ENCODE data around the gene CEP41.
A peak's percentile ranks its signal among the peaks of the same experiment; 100 is the strongest.

Gene CEP41

DNA sequence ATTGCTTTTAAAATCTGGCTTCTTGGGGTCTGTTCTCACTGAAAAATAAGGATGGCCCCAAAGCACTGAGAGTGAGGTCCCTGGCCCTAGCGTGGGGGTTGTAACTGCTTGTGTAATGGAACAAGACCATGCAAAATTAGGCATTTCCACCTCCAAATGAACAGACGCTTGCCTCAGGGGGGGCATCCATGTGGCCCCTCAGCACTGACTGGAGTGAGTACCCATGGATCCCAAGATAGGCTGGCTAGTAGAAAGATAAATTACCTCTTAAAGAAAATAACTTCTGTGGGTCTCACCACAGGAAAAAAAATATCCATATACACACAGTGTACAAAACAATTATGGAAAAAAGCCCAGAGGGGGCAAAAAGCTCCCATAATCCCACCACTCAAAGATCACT, 75.7 kb downstream of the CEP41 start:
- H3K4me3 ChIP-seq (ENCODE audit: low read depth in 1 of 2, low read length in 2 of 2), result no peak overlapping the region
- H3K27me3 ChIP-seq (ENCODE audit: control insufficient read depth in 1 of 2, insufficient read depth in 2 of 2, low read length in 2 of 2), result no peaks in the 10 kb centered on the region
- no peaks in the 10 kb centered on the region for H3K9me3 ChIP-seq (ENCODE audit: low read length)
- peaks cover 34% of the 10 kb centered on the region for H3K4me1 ChIP-seq (ENCODE audit: insufficient read depth, low read length)
- H3K36me3 ChIP-seq (ENCODE audit: insufficient read depth, low read length), result no peaks in the 10 kb centered on the region
- no peak overlapping the region for H3K9ac ChIP-seq (ENCODE audit: low read length)
- no peak overlapping the region for H3K27ac ChIP-seq (ENCODE audit: low read depth, low read length)

DNA sequence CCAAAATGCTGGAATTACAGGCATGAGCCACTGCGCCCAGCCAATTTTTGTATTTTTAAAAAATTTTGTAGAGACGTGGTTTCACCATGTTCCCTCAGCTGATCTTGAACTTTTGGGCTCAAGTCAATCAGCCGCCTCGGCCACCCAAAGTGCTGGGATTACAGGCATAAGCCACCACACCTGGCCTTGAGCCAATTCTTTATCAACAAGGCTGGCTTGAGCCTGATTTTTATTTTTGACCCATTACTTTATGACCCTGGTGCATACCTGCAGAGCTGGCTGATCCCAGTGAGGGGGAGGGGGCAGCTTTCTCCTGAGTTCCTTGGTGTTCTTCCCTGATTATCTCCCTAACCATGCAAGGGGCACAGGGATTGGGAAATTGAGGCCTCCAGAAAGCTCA, 76.4 kb downstream of the CEP41 start:
- Histone ChIP-seq H3K9me3 (ENCODE audit: low read length) (no peaks in the 10 kb centered on the region), H3K27ac (ENCODE audit: low read depth, low read length) (no peak overlapping the region), H3K4me3 (ENCODE audit: low read depth in 1 of 2, low read length in 2 of 2) (no peak overlapping the region), H3K9ac (ENCODE audit: low read length) (no peak overlapping the region), H3K4me1 (ENCODE audit: insufficient read depth, low read length) (peaks cover 28% of the 10 kb centered on the region), H3K27me3 (ENCODE audit: control insufficient read depth in 1 of 2, insufficient read depth in 2 of 2, low read length in 2 of 2) (no peaks in the 10 kb centered on the region), H3K36me3 (ENCODE audit: insufficient read depth, low read length) (no peaks in the 10 kb centered on the region)

DNA sequence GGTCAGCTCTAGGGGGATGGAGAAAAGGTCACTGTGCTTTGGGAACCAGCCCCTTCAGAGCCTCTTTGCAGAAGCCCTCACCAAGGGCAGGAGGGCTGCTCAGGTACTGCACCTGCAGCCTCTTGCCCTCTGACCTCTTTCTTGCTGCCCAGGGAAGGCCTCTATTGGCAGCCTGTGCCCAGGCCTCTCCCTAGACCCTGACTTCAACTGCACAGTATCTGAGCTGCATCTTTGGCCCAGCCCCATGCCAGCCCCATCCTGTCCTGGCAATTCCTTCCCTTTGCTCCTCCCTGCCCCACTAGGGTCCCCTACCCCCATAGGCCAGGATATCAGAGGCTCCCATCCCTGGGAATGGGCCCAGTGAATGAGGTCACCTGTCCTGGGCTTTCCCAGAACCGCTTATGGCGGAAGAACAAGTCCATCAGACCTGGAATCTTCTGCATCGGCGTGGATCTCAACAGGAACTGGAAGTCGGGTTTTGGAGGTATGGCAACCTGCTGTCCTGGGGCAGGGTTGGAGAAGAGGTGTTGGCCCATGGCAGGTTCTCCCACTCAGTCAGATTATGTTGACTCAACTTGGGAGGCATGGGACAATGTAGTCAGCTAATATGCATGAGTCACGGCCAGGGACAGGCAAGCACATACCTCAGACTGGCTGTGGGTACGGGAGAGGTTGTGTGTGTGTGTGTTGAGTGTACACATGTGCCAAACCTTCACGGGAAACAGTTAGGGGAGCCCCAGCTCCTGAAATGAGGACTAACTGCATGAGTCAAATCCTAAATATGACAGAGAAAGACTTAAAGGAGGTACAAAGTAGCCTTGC, 77.6 kb downstream of the CEP41 start:
- H3K4me3 ChIP-seq (ENCODE audit: low read depth in 1 of 2, low read length in 2 of 2), result no peak overlapping the region
- no peaks in the 10 kb centered on the region for H3K9me3 ChIP-seq (ENCODE audit: low read length)
- H3K27ac ChIP-seq (ENCODE audit: low read depth, low read length), result no peak overlapping the region
- H3K27me3 ChIP-seq (ENCODE audit: control insufficient read depth in 1 of 2, insufficient read depth in 2 of 2, low read length in 2 of 2), result no peaks in the 10 kb centered on the region
- no peak overlapping the region for H3K9ac ChIP-seq (ENCODE audit: low read length)
- peaks cover 17% of the 10 kb centered on the region for H3K4me1 ChIP-seq (ENCODE audit: insufficient read depth, low read length)
- H3K36me3 ChIP-seq (ENCODE audit: insufficient read depth, low read length), result no peaks in the 10 kb centered on the region

DNA sequence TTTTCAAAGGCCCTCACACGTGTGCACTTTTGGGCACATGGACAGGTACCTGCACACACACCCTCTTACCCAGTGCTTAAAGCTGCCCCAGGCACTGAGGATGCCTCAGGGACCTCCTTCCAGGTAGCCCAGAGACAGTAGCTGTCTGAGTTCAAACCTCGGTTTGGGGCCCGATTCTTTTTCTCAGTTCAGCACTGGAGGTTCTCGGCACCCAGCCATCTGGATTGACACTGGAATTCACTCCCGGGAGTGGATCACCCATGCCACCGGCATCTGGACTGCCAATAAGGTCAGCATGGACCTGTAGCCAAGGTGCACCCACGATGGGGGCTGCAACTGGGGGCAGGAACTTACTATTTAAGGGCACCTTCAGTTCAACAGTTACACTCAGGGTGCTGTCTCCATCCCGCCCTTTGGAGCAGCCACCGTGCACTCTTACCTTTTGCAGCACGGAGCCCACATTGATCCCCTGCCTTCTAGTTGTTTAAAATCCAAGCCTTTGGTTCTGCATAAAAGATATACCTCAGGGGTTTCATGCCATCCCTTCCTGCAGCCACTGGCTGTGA, 78.5 kb downstream of the CEP41 start:
- H3K9ac ChIP-seq (ENCODE audit: low read length), result no peak overlapping the region
- H3K36me3 ChIP-seq (ENCODE audit: insufficient read depth, low read length), result no peaks in the 10 kb centered on the region
- H3K9me3 ChIP-seq (ENCODE audit: low read length), result no peaks in the 10 kb centered on the region
- no peak overlapping the region for H3K4me3 ChIP-seq (ENCODE audit: low read depth in 1 of 2, low read length in 2 of 2)
- no peak overlapping the region for H3K27ac ChIP-seq (ENCODE audit: low read depth, low read length)
- peaks cover 17% of the 10 kb centered on the region for H3K4me1 ChIP-seq (ENCODE audit: insufficient read depth, low read length)
- no peaks in the 10 kb centered on the region for H3K27me3 ChIP-seq (ENCODE audit: control insufficient read depth in 1 of 2, insufficient read depth in 2 of 2, low read length in 2 of 2)

DNA sequence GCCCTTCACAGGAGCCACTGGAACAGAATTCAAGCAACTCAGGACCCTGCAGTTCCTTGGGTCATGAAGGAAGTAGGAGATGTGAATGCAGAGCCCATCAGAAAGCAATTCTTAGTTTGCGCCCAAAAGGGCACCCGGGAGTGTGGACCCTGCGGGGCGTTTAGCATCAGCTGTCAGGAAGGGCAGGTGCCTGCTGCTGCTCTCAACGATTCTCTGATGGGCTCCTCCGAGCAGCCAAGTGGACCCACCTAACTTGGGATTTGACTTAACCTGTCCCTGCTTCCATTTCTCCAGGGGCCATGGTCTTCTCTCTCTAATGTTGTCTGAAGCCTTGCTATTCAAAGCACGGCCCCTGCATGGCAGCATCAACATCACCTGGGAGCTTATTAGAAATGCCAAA, 79.1 kb downstream of the CEP41 start:
- Histone ChIP-seq H3K4me1 (ENCODE audit: insufficient read depth, low read length) (peaks cover 22% of the 10 kb centered on the region), H3K36me3 (ENCODE audit: insufficient read depth, low read length) (no peaks in the 10 kb centered on the region), H3K27me3 (ENCODE audit: control insufficient read depth in 1 of 2, insufficient read depth in 2 of 2, low read length in 2 of 2) (no peaks in the 10 kb centered on the region), H3K9ac (ENCODE audit: low read length) (no peak overlapping the region), H3K4me3 (ENCODE audit: low read depth in 1 of 2, low read length in 2 of 2) (no peak overlapping the region), H3K9me3 (ENCODE audit: low read length) (no peaks in the 10 kb centered on the region), H3K27ac (ENCODE audit: low read depth, low read length) (no peak overlapping the region)

DNA sequence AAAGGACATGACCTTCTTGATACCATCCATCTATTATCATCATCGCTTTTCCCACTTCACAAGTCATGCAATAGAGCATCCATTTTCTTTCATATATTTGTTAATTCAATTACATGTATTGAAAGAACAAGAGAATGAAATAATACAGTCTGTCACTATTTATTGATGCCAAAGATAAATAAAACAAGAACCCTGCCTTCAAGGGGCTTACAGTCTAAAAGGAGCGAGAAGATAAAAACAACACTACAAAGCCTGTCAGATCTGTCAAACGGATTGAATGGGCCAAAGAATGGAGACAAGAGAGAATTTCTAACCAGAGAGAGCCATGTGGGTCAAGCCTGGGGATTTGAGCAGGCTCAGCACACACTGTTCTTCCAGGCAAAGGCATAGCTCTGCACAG, 80.3 kb downstream of the CEP41 start:
- Histone ChIP-seq H3K36me3 (ENCODE audit: insufficient read depth, low read length) (no peaks in the 10 kb centered on the region), H3K27ac (ENCODE audit: low read depth, low read length) (no peak overlapping the region), H3K4me1 (ENCODE audit: insufficient read depth, low read length) (peaks cover 23% of the 10 kb centered on the region), H3K4me3 (ENCODE audit: low read depth in 1 of 2, low read length in 2 of 2) (no peak overlapping the region), H3K27me3 (ENCODE audit: control insufficient read depth in 1 of 2, insufficient read depth in 2 of 2, low read length in 2 of 2) (no peaks in the 10 kb centered on the region), H3K9ac (ENCODE audit: low read length) (no peak overlapping the region), H3K9me3 (ENCODE audit: low read length) (no peaks in the 10 kb centered on the region)

DNA sequence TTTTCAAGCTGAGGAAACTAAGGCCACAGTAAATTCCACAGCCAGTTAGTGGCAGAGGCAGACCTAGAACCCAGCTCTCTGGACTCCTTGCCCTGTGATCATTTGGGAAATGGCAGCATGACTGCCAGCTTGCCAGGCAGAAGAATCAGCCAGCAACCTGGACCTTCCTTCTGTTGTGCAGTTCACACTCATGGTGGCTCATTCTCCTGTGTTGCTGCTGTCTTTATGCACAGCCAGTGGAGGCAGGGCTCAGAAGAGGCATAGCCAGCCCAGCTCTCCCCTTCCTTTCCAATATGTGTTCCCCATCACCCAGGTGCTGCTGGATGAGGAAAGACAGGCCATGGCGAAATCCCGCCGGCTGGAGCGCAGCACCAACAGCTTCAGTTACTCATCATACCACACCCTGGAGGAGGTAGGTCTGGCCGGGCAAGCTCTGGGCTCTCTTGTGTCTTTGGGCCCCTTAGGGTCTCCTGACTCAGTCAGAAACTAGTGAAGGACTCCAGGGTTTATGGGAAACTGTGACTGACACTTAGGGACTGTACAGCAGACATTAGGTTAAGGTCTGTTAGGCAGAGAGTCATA, 81.4 kb downstream of the CEP41 start:
- H3K9ac ChIP-seq (ENCODE audit: low read length), result no peak overlapping the region
- no peaks in the 10 kb centered on the region for H3K27me3 ChIP-seq (ENCODE audit: control insufficient read depth in 1 of 2, insufficient read depth in 2 of 2, low read length in 2 of 2)
- H3K27ac ChIP-seq (ENCODE audit: low read depth, low read length), result no peak overlapping the region
- peaks cover 13% of the 10 kb centered on the region for H3K4me1 ChIP-seq (ENCODE audit: insufficient read depth, low read length)
- no peaks in the 10 kb centered on the region for H3K36me3 ChIP-seq (ENCODE audit: insufficient read depth, low read length)
- no peaks in the 10 kb centered on the region for H3K9me3 ChIP-seq (ENCODE audit: low read length)
- no peak overlapping the region for H3K4me3 ChIP-seq (ENCODE audit: low read depth in 1 of 2, low read length in 2 of 2)

DNA sequence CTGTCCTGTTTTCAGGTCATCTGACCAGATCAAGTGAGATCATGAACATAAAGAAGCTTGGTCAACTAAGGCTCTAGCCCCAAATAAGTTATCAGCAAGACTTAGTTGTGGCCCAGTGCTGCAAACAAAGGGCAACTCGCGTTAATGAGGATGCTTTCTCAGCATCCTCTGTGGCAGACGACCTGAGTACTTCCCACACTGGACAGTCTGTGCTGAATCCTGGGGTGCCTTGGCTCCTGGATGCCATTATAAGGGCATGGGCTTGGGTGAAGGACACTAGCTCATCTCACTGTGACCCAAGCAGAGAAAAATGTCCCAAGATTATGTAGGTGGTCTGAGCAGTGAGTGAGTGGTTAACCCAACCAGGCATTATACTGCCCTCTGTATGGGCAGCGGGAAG, 82.3 kb downstream of the CEP41 start:
- peaks cover 13% of the 10 kb centered on the region for H3K4me1 ChIP-seq (ENCODE audit: insufficient read depth, low read length)
- H3K27ac ChIP-seq (ENCODE audit: low read depth, low read length), result no peak overlapping the region
- no peak overlapping the region for H3K9ac ChIP-seq (ENCODE audit: low read length)
- no peaks in the 10 kb centered on the region for H3K27me3 ChIP-seq (ENCODE audit: control insufficient read depth in 1 of 2, insufficient read depth in 2 of 2, low read length in 2 of 2)
- no peaks in the 10 kb centered on the region for H3K9me3 ChIP-seq (ENCODE audit: low read length)
- no peaks in the 10 kb centered on the region for H3K36me3 ChIP-seq (ENCODE audit: insufficient read depth, low read length)
- no peak overlapping the region for H3K4me3 ChIP-seq (ENCODE audit: low read depth in 1 of 2, low read length in 2 of 2)

DNA sequence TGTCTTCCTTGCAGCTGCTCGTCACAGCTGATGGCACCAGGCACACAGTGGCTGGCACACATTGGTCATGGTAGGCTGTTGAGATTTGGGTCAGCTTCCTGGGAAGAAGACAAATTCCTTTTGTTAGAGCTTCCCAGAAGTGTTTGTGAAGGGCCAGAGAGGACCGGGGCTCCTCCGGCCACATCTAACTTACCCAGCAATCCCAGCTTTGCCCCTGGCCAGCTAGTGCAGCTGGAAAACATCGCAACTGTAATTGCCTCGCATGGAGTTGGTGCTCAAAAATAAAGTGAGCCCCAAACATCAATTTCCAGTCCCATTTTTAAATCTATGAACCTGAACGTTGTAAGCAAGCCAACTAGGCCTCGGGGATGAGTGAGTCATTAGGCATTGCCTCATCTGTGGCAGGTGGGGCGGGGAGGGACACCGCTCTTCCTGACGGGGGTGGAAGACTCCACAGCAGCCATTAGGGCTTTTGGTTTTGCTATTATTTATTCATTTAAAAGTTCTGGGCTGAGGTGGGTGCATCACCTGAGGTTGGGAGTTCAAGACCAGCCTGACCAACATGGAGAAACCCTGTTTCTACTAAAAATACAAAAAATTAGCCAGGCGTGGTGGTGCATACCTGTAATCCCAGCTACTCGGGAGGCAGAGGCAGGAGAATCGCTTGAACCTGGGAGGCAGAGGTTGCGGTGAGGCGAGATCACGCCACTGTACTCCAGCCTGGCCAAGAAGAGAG, 83.8 kb downstream of the CEP41 start:
- no peak overlapping the region for H3K9ac ChIP-seq (ENCODE audit: low read length)
- no peaks in the 10 kb centered on the region for H3K9me3 ChIP-seq (ENCODE audit: low read length)
- H3K36me3 ChIP-seq (ENCODE audit: insufficient read depth, low read length), result no peaks in the 10 kb centered on the region
- peak overlapping the region; percentile 55 for H3K27ac ChIP-seq (ENCODE audit: low read depth, low read length)
- no peaks in the 10 kb centered on the region for H3K27me3 ChIP-seq (ENCODE audit: control insufficient read depth in 1 of 2, insufficient read depth in 2 of 2, low read length in 2 of 2)
- H3K4me1 ChIP-seq (ENCODE audit: insufficient read depth, low read length), result peaks cover 13% of the 10 kb centered on the region
- H3K4me3 ChIP-seq (ENCODE audit: low read depth in 1 of 2, low read length in 2 of 2), result peak overlapping the region in 1 of 2 donors; percentile 24

DNA sequence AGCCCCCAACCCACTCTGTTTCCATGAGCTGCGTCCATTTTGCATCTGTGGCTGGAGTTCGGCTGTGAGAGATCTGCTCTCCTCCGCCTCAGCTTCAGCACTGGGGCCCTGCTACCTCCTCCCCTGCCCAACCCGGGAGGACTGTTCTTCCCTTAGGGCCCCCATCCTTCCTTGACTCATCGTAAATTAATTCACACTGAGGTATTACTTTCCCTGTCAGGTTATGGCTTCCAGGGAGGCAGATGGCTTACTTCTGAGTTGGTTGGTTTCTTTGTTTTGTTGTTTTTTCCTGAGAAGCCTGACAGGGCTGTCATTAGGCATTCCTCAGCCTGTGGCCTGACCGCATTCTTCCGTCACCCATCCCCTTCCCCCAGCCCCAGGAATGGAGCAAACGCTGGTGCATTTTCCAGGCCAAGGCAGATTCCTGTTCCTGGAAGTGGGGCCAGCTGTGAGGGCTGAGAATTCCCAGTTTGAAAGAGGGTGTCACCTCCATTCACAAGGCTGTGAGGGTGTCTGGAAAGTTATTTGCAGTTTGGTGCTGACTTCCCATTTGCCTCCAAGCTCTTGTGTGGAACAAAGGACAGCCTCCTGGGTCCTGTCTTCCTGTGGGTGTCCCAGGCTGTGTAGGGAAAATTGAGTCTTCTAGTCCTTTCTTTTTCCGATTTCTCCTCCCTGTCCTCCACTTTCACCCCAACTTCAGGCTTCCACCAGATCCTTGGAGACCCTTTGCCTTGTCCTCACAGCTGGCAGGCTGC, 84.5 kb downstream of the CEP41 start:
- peaks cover 13% of the 10 kb centered on the region for H3K4me1 ChIP-seq (ENCODE audit: insufficient read depth, low read length)
- H3K36me3 ChIP-seq (ENCODE audit: insufficient read depth, low read length), result no peaks in the 10 kb centered on the region
- no peaks in the 10 kb centered on the region for H3K9me3 ChIP-seq (ENCODE audit: low read length)
- peak overlapping the region; percentile 57 for H3K27ac ChIP-seq (ENCODE audit: low read depth, low read length)
- H3K27me3 ChIP-seq (ENCODE audit: control insufficient read depth in 1 of 2, insufficient read depth in 2 of 2, low read length in 2 of 2), result no peaks in the 10 kb centered on the region
- no peak overlapping the region for H3K9ac ChIP-seq (ENCODE audit: low read length)
- peak overlapping the region in 1 of 2 donors; percentile 24 for H3K4me3 ChIP-seq (ENCODE audit: low read depth in 1 of 2, low read length in 2 of 2)

DNA sequence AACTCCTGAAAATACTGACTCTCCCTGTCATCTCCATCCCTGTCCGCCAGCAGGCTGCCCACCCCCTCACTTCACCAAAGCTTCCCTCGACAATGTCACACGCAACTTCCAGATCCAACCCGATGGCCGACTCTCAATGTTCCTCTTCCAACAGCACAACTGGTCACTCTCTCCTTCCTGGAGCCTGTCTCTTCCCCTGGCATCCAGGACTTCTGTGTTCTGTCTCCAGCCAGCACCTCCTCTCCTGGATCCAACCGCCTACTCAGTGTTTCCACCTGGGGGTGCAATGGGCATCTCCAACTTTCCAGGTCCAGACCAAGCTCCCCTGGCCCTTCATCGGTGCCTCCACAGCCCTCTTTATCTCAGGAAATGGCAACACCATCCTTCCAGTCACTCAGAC, 87.6 kb downstream of the CEP41 start:
- Histone ChIP-seq H3K9me3 (ENCODE audit: low read length) (no peaks in the 10 kb centered on the region), H3K27ac (ENCODE audit: low read depth, low read length) (no peak overlapping the region)

More for the DNA sequence above, 87.6 kb downstream of the CEP41 start:
- Histone ChIP-seq H3K27me3 (ENCODE audit: control insufficient read depth in 1 of 2, insufficient read depth in 2 of 2, low read length in 2 of 2) (no peaks in the 10 kb centered on the region), H3K4me1 (ENCODE audit: insufficient read depth, low read length) (peaks cover 13% of the 10 kb centered on the region), H3K4me3 (ENCODE audit: low read depth in 1 of 2, low read length in 2 of 2) (no peak overlapping the region), H3K9ac (ENCODE audit: low read length) (no peak overlapping the region), H3K36me3 (ENCODE audit: insufficient read depth, low read length) (no peaks in the 10 kb centered on the region)

All from muscle layer of colon (tissue), 2 donors.